HEK293 (cell line): ENCODE measurements around the gene CH25H.
"Not testable (repeated sequence)": the region's sequence is repeated elsewhere in the genome, so short reads cannot be mapped to it uniquely, and the experiment has no call there.

Experiments used
- CTCF ChIA-PET: fragments of 350-600 bp; formaldehyde crosslinking; extraction: SDS; loops from one replicate; lab custom pipeline; 2021; ENCODE audit warnings: antibody characterized with exemption; lab: Yijun Ruan, JAX
- POLR2A ChIA-PET: fragments of 300-600 bp; formaldehyde crosslinking; extraction: SDS; loops from one replicate; lab custom pipeline; 2020; ENCODE audit warnings: antibody characterized with exemption, inconsistent platforms; lab: Yijun Ruan, JAX
- H3K27ac ChIP-seq: fragments of 200-500 bp; sonication (Bioruptor generic); 2 replicates; pipeline ENCODE4 v1.5.1; 2014; ENCODE audit warnings: low read depth, low read length, control low read depth, inconsistent platforms; ENCODE audit errors: extremely low read depth
- H3K36me3 ChIP-seq, 2 experiments: fragments of 200-500 bp in 1 of 2; sonication (Bioruptor generic) in 1 of 2; 1 replicate in 1 of 2; 2 replicates in 1 of 2; pipeline ENCODE4 v1.5.1; 2014 to 2017; ENCODE audit warnings: inconsistent platforms in 2 of 2, low read length in 2 of 2; ENCODE audit not compliant: control insufficient read depth in 2 of 2, insufficient read depth in 1 of 2
- H3K4me1 ChIP-seq: fragments of 200-500 bp; sonication (Bioruptor generic); 2 replicates; pipeline ENCODE4 v1.5.1; 2014; ENCODE audit warnings: mild to moderate bottlenecking, low read length, inconsistent platforms; ENCODE audit not compliant: control insufficient read depth, insufficient read depth
- H3K4me3 ChIP-seq: 2 replicates; pipeline ENCODE4 v1.5.1; 2011; ENCODE audit warnings: low read depth, mild to moderate bottlenecking, control low read depth, low read length, moderate library complexity
- H3K9me3 ChIP-seq: fragments of 200-500 bp; sonication (Bioruptor generic); 2 replicates; pipeline ENCODE4 v1.5.1; 2014; ENCODE audit warnings: low read depth, low read length, inconsistent platforms; ENCODE audit not compliant: control insufficient read depth, insufficient read depth
- GLIS2 ChIP-seq: fragments of 450-650 bp; formaldehyde crosslinking; IDR thresholded peaks from 2 replicates; pipeline ENCODE4 v1.5.1; 2016; ENCODE audit warnings: missing biosample characterization, missing genetic modification characterization
- HOXA7 ChIP-seq: sonication (generic); formaldehyde crosslinking; IDR thresholded peaks from 2 replicates; pipeline ENCODE4 v1.8.1; 2022; ENCODE audit warnings: missing genetic modification reagents, borderline replicate concordance
- IKZF3 ChIP-seq: fragments of 450-650 bp; IDR thresholded peaks from 2 replicates; pipeline ENCODE4 v1.5.0; 2018; ENCODE audit warnings: missing biosample characterization, mild to moderate bottlenecking, missing genetic modification characterization, moderate library complexity
- KLF1 ChIP-seq: fragments of 450-650 bp; formaldehyde crosslinking; IDR thresholded peaks from 2 replicates; pipeline ENCODE4 v1.5.1; 2016; ENCODE audit warnings: missing biosample characterization, missing genetic modification characterization
- MZF1 ChIP-seq: fragments of 450-650 bp; formaldehyde crosslinking; IDR thresholded peaks from 2 replicates; pipeline ENCODE4 v1.5.1; 2017; ENCODE audit warnings: missing biosample characterization, missing genetic modification characterization, borderline replicate concordance
- OSR2 ChIP-seq: fragments of 450-650 bp; formaldehyde crosslinking; IDR thresholded peaks from 2 replicates; pipeline ENCODE4 v1.5.1; 2016; ENCODE audit warnings: missing biosample characterization, missing genetic modification characterization
- OVOL3 ChIP-seq: fragments of 450-650 bp; formaldehyde crosslinking; IDR thresholded peaks from 2 replicates; pipeline ENCODE4 v1.5.1; 2016; ENCODE audit warnings: missing biosample characterization, missing genetic modification characterization
- SALL2 ChIP-seq: fragments of 450-650 bp; formaldehyde crosslinking; IDR thresholded peaks from 2 replicates; pipeline ENCODE4 v1.5.0; 2017; ENCODE audit warnings: missing biosample characterization, mild to moderate bottlenecking, missing genetic modification characterization, borderline replicate concordance
- ZBTB17 ChIP-seq: fragments of 450-650 bp; formaldehyde crosslinking; IDR thresholded peaks from 2 replicates; pipeline ENCODE4 v1.5.1; 2016; ENCODE audit warnings: missing biosample characterization, missing genetic modification characterization
- ZBTB21 ChIP-seq: fragments of 450-650 bp; formaldehyde crosslinking; IDR thresholded peaks from 2 replicates; pipeline ENCODE4 v1.5.1; 2017; ENCODE audit warnings: missing biosample characterization, missing genetic modification characterization
- ZFP3 ChIP-seq: fragments of 450-650 bp; formaldehyde crosslinking; IDR thresholded peaks from 2 replicates; pipeline ENCODE4 v1.5.1; 2016; ENCODE audit warnings: low read depth, missing biosample characterization, missing genetic modification characterization
- ZFP69B ChIP-seq: fragments of 450-650 bp; formaldehyde crosslinking; IDR thresholded peaks from 2 replicates; pipeline ENCODE4 v1.5.1; 2016; ENCODE audit warnings: missing biosample characterization, missing genetic modification characterization
- ZNF140 ChIP-seq: fragments of 450-650 bp; formaldehyde crosslinking; IDR thresholded peaks from 2 replicates; pipeline ENCODE4 v1.5.1; 2016; ENCODE audit warnings: missing biosample characterization, missing genetic modification characterization
- ZNF214 ChIP-seq: fragments of 450-650 bp; formaldehyde crosslinking; IDR thresholded peaks from 2 replicates; pipeline ENCODE4 v1.5.1; 2017; ENCODE audit warnings: missing biosample characterization, mild to moderate bottlenecking, missing genetic modification characterization, borderline replicate concordance
- ZNF239 ChIP-seq: fragments of 450-650 bp; formaldehyde crosslinking; IDR thresholded peaks from 2 replicates; pipeline ENCODE4 v1.5.1; 2016; ENCODE audit warnings: missing biosample characterization, missing genetic modification characterization
- ZNF302 ChIP-seq: fragments of 450-650 bp; formaldehyde crosslinking; IDR thresholded peaks from 2 replicates; pipeline ENCODE4 v1.5.1; 2016; ENCODE audit warnings: missing biosample characterization, missing genetic modification characterization, low read depth
- ZNF350 ChIP-seq: fragments of 450-650 bp; formaldehyde crosslinking; IDR thresholded peaks from 2 replicates; pipeline ENCODE4 v1.5.0; 2017; ENCODE audit warnings: missing biosample characterization, mild to moderate bottlenecking, missing genetic modification characterization
- ZNF394 ChIP-seq: fragments of 450-650 bp; formaldehyde crosslinking; IDR thresholded peaks from 2 replicates; pipeline ENCODE4 v1.5.1; 2016; ENCODE audit warnings: missing biosample characterization, missing genetic modification characterization, mild to moderate bottlenecking, moderate library complexity, borderline replicate concordance
- ZNF510 ChIP-seq: fragments of 450-650 bp; formaldehyde crosslinking; IDR thresholded peaks from 2 replicates; pipeline ENCODE4 v1.5.1; 2018; ENCODE audit warnings: mild to moderate bottlenecking, missing genetic modification characterization, missing biosample characterization; ENCODE audit not compliant: insufficient replicate concordance
- ZNF596 ChIP-seq: fragments of 450-650 bp; IDR thresholded peaks from 2 replicates; pipeline ENCODE4 v1.5.0; 2018; ENCODE audit warnings: missing biosample characterization, mild to moderate bottlenecking, missing genetic modification characterization, moderate library complexity
- ZNF654 ChIP-seq: fragments of 450-650 bp; formaldehyde crosslinking; IDR thresholded peaks from 2 replicates; pipeline ENCODE4 v1.5.1; 2016; ENCODE audit warnings: low read depth, missing biosample characterization, missing genetic modification characterization
- ZNF660 ChIP-seq: fragments of 450-650 bp; IDR thresholded peaks from 2 replicates; pipeline ENCODE4 v1.5.1; 2018; ENCODE audit warnings: missing biosample characterization, mild to moderate bottlenecking, missing genetic modification characterization
- ZNF670 ChIP-seq: fragments of 450-650 bp; formaldehyde crosslinking; IDR thresholded peaks from 2 replicates; pipeline ENCODE4 v1.5.1; 2016; ENCODE audit warnings: missing biosample characterization, missing genetic modification characterization, low read depth
- ZNF785 ChIP-seq: fragments of 450-650 bp; formaldehyde crosslinking; IDR thresholded peaks from 2 replicates; pipeline ENCODE4 v1.5.1; 2016; ENCODE audit warnings: missing biosample characterization, missing genetic modification characterization
- ZSCAN4 ChIP-seq: fragments of 450-650 bp; formaldehyde crosslinking; IDR thresholded peaks from 2 replicates; pipeline ENCODE4 v1.5.1; 2017; ENCODE audit warnings: missing biosample characterization, missing genetic modification characterization
- TF ChIP-seq, protein P1 (sequence below): fragments of 450-650 bp; formaldehyde crosslinking; IDR thresholded peaks from 2 replicates; pipeline ENCODE4 v1.5.1; 2016; ENCODE audit warnings: missing biosample characterization, missing genetic modification characterization
- TF ChIP-seq, protein P2 (sequence below): fragments of 450-650 bp; formaldehyde crosslinking; IDR thresholded peaks from 2 replicates; pipeline ENCODE4 v1.5.1; 2016; ENCODE audit warnings: missing biosample characterization, missing genetic modification characterization

CH25H gene

DNA sequence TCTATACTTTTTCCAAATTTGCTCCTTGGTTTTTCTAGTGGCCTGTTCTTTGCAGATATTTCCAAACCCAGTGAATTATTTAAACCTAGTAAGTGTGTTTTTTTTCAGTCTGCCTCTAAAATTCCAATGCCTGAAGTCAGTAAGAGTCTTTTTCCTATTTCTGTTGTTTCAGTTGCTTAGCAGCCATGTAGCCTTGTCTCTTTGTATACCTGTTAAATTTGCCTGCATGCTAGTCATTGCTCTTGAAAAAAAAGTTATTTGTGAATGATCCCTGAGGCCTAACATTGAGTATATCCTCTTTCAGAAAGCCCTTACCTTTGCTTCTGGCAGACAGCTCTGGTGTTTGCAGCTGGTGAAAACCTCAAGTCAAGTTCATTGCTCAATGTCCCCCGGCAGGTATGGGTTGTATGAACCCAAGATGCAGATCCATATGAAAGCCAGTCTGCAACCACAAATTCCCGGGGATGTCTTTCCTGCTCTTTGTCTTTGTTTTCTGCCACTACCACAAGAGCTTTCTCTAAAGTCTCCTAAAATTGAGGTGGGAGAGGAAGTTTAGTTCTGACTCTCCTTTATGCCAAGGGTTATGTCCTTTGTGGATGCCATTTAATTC, 35.7 kb downstream of the CH25H start:
- H3K36me3 ChIP-seq: no peaks in the 10 kb centered on the region
- no peak overlapping the region for H3K4me3 ChIP-seq
- no peaks in the 10 kb centered on the region for H3K4me1 ChIP-seq
- H3K9me3 ChIP-seq: no peaks in the 10 kb centered on the region
- H3K27ac ChIP-seq: no peak overlapping the region
- no peak for TF ChIP-seq ZNF596 (tag by site-specific recombination)
- ChIA-PET POLR2A (no interaction called here), CTCF (no interaction called here)

DNA sequence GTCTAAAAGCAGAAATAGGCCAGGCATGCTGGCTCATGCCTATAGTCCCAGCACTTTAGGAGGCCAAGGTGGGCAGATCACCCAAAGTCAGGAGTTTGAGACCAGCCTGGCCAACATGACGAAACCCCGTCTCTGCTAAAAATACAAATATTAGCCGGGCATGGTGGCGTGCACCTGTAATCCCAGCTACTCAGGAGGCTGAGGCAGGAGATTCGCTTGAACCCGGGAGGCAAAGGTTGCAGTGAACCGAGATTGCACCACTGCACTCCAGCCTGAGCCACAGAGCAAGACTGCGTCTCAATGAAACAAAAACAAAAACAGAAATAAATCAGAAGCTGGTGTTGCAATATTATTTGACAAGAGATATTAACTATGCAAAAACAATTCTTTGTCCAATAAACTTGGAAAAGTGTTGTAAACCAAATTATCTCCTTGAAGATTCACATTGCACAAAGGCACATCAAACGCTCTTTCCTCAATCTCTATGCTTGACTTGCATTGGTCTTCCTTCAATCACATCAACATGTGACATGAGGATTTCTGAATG, 38.7 kb downstream of the CH25H start:
- H3K36me3 ChIP-seq, H3K9me3 ChIP-seq, POLR2A ChIA-PET, H3K4me3 ChIP-seq, CTCF ChIA-PET, H3K27ac ChIP-seq, H3K4me1 ChIP-seq: not testable (repeated sequence)

DNA sequence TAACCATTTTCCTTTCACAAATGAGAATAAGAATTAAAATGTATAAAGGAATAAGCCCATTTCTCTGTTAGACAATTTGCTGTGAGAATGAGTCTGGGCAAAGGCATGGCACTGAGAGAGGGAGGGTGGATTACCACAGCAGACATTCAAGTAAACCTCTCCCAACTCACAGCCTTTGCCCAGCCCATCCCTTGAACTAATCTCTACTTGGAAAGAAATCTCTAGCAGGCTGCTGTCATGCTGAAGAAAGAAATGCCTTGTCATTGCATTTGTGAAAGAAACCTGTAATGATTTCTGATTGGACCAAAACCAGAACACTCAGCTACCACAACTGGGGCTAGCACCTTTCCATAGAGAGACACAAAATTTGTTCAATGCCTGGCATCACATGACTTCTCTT, 39.2 kb downstream of the CH25H start:
- H3K9me3 ChIP-seq: no peaks in the 10 kb centered on the region
- CTCF ChIA-PET: no interaction called here
- no peak overlapping the region for H3K27ac ChIP-seq
- POLR2A ChIA-PET: no interaction called here
- H3K4me3 ChIP-seq: no peak overlapping the region
- no peaks in the 10 kb centered on the region for H3K36me3 ChIP-seq
- TF ChIP-seq IKZF3 (no peak), OSR2 (no peak), ZNF214 (tag by site-specific recombination) (no peak), ZFP3 (tag by site-specific recombination) (no peak), KLF1 (tag by site-specific recombination) (no peak), ZNF140 (no peak), GLIS2 (tag by site-specific recombination) (no peak), ZNF239 (tag by site-specific recombination) (no peak), ZNF350 (no peak), ZSCAN4 (tag by site-specific recombination) (no peak), SALL2 (tag by site-specific recombination) (no peak), HOXA7 (CRISPR knock-in tag) (no peak), ZNF394 (tag by site-specific recombination) (no peak), ZNF654 (no peak), ZNF510 (tag by site-specific recombination) (no peak)
- TF ChIP-seq, protein P1, sequence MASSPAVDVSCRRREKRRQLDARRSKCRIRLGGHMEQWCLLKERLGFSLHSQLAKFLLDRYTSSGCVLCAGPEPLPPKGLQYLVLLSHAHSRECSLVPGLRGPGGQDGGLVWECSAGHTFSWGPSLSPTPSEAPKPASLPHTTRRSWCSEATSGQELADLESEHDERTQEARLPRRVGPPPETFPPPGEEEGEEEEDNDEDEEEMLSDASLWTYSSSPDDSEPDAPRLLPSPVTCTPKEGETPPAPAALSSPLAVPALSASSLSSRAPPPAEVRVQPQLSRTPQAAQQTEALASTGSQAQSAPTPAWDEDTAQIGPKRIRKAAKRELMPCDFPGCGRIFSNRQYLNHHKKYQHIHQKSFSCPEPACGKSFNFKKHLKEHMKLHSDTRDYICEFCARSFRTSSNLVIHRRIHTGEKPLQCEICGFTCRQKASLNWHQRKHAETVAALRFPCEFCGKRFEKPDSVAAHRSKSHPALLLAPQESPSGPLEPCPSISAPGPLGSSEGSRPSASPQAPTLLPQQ (tag by site-specific recombination): no peak
- no peaks in the 10 kb centered on the region for H3K4me1 ChIP-seq

DNA sequence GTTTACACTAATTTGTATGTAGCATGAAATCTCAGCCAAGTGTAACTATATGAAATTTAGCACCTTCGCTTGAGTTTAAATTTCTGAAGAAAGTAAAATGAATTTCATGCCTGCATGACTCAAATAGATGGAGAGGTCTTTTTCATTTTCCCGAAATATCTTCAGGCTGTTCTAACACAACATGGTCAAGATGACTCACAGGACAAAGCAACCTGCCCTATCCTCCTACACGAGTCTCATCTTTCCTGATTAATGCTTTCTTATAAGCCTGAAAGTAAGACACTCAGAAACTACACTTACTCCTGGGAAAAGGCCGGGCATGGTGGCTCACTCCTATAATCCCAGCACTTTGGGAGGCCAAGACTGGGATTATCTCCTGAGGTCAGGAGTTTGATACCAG, 41.2 kb downstream of the CH25H start:
- POLR2A ChIA-PET: no interaction called here
- Histone ChIP-seq H3K36me3 (no peaks in the 10 kb centered on the region), H3K4me1 (no peaks in the 10 kb centered on the region), H3K9me3 (no peaks in the 10 kb centered on the region), H3K27ac (no peak overlapping the region), H3K4me3 (no peak overlapping the region)
- CTCF ChIA-PET: interaction anchor here (0.6 kb wide), 1 partner anchor 55 kb away, joined by 4 read pairs; no protein-coding TSS in a partner anchor
- no peak for TF ChIP-seq ZBTB21 (tag by site-specific recombination)
- TF ChIP-seq ZNF670 (tag by site-specific recombination): no peak
- TF ChIP-seq OVOL3 (tag by site-specific recombination): no peak
- TF ChIP-seq ZFP69B (tag by site-specific recombination): no peak
- no peak for TF ChIP-seq ZNF302
- TF ChIP-seq ZBTB17: no peak
- TF ChIP-seq, protein P2, sequence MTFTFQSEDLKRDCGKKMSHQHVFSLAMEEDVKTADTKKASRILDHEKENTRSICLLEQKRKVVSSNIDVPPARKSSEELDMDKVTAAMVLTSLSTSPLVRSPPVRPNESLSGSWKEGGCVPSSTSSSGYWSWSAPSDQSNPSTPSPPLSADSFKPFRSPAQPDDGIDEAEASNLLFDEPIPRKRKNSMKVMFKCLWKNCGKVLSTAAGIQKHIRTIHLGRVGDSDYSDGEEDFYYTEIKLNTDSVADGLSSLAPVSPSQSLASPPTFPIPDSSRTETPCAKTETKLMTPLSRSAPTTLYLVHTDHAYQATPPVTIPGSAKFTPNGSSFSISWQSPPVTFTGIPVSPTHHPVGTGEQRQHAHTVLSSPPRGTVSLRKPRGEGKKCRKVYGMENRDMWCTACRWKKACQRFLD: no peak
- no peak for TF ChIP-seq ZNF660
- TF ChIP-seq ZNF785: no peak
- TF ChIP-seq MZF1: no peak
- no peak for TF ChIP-seq ZNF654
